SK-N-SH (cell line): Measurements from ENCODE around the gene STRADB.

Experiments used
- EP300 ChIP-seq, 2 experiments: IDR thresholded peaks; 2 replicates each; pipeline versions ENCODE4 v1.4.0 to v1.6.1; 2012; ENCODE audit warnings: borderline replicate concordance in 1 of 2, low read depth in 1 of 2, low read length in 1 of 2
- FOXM1 ChIP-seq: IDR thresholded peaks from 2 replicates; pipeline ENCODE4 v1.4.0; 2012; ENCODE audit warnings: low read depth, mild to moderate bottlenecking
- GATA2 ChIP-seq: sonication (generic); formaldehyde crosslinking; IDR thresholded peaks from 2 replicates; pipeline ENCODE4 v1.5.0; 2020; ENCODE audit warnings: mild to moderate bottlenecking, missing genetic modification reagents
- POLR2AphosphoS5 ChIP-seq: IDR thresholded peaks from 2 replicates; pipeline ENCODE4 v1.6.1; 2012; ENCODE audit warnings: low read depth, low read length
- RFX5 ChIP-seq: IDR thresholded peaks from 2 replicates; pipeline ENCODE4 v1.6.1; 2012; ENCODE audit warnings: mild to moderate bottlenecking, improper control_type of control experiment, low read length
- RXRA ChIP-seq: IDR thresholded peaks from 2 replicates; pipeline ENCODE4 v1.4.0; 2012; ENCODE audit warnings: low read depth, mild to moderate bottlenecking, borderline replicate concordance
- SIN3A ChIP-seq: IDR thresholded peaks from 2 replicates; pipeline ENCODE4 v1.6.1; 2012; ENCODE audit warnings: low read depth, mild to moderate bottlenecking, low read length, moderate library complexity, borderline replicate concordance
- TCF12 ChIP-seq: IDR thresholded peaks from 2 replicates; pipeline ENCODE4 v1.4.0; 2012
- YY1 ChIP-seq: IDR thresholded peaks from 2 replicates; pipeline ENCODE4 v1.4.0; 2012; ENCODE audit warnings: low read depth, mild to moderate bottlenecking
- TF ChIP-seq, protein P1 (sequence below): fragments of 200-600 bp; sonication (generic); IDR thresholded peaks from 2 replicates; pipeline ENCODE4 v1.6.1; 2017; ENCODE audit warnings: antibody characterized with exemption, mild to moderate bottlenecking, moderate library complexity
- TF ChIP-seq, protein P2 (sequence below): IDR thresholded peaks from 2 replicates; pipeline ENCODE4 v1.4.0; 2012; ENCODE audit warnings: low read depth, borderline replicate concordance
- TF ChIP-seq, protein P3 (sequence below): IDR thresholded peaks from 2 replicates; pipeline ENCODE4 v1.4.0; 2012; ENCODE audit warnings: low read depth
- TF ChIP-seq, protein P4 (sequence below): IDR thresholded peaks from 2 replicates; pipeline ENCODE4; 2012
- TF ChIP-seq, protein P5 (sequence below): fragments of 150-350 bp; IDR thresholded peaks from 2 replicates; pipeline ENCODE4 v1.6.1; 2017; ENCODE audit warnings: antibody characterized with exemption, low read length, low read depth, borderline replicate concordance

DNA sequence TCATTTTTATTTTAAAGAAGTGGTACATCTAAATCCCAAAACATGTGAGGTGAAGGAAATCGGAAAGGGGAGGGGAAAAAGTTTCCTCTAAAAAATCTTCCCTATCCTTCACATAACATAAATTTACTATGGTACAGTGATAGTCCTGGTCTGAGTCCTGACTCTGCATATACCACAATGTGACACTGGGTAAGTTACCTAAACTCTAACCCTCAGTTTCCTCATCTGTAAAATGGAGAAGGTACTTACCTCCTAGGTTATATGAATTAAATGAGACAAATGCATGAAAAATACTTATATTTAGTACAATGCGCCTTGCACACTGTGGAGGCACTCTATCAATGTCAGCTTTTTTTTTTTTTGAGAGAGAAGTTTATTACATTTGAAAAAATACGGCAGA, 42.6 kb upstream of the STRADB start:
- no peak for TF ChIP-seq SIN3A
- TF ChIP-seq, protein P1, sequence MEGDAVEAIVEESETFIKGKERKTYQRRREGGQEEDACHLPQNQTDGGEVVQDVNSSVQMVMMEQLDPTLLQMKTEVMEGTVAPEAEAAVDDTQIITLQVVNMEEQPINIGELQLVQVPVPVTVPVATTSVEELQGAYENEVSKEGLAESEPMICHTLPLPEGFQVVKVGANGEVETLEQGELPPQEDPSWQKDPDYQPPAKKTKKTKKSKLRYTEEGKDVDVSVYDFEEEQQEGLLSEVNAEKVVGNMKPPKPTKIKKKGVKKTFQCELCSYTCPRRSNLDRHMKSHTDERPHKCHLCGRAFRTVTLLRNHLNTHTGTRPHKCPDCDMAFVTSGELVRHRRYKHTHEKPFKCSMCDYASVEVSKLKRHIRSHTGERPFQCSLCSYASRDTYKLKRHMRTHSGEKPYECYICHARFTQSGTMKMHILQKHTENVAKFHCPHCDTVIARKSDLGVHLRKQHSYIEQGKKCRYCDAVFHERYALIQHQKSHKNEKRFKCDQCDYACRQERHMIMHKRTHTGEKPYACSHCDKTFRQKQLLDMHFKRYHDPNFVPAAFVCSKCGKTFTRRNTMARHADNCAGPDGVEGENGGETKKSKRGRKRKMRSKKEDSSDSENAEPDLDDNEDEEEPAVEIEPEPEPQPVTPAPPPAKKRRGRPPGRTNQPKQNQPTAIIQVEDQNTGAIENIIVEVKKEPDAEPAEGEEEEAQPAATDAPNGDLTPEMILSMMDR: no peak
- TF ChIP-seq FOXM1: no peak
- no peak for TF ChIP-seq RFX5
- TF ChIP-seq POLR2AphosphoS5: no peak
- TF ChIP-seq, protein P2, sequence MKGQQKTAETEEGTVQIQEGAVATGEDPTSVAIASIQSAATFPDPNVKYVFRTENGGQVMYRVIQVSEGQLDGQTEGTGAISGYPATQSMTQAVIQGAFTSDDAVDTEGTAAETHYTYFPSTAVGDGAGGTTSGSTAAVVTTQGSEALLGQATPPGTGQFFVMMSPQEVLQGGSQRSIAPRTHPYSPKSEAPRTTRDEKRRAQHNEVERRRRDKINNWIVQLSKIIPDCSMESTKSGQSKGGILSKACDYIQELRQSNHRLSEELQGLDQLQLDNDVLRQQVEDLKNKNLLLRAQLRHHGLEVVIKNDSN: no peak
- TF ChIP-seq, protein P3, sequence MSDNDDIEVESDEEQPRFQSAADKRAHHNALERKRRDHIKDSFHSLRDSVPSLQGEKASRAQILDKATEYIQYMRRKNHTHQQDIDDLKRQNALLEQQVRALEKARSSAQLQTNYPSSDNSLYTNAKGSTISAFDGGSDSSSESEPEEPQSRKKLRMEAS: no peak
- TF ChIP-seq, protein P4, sequence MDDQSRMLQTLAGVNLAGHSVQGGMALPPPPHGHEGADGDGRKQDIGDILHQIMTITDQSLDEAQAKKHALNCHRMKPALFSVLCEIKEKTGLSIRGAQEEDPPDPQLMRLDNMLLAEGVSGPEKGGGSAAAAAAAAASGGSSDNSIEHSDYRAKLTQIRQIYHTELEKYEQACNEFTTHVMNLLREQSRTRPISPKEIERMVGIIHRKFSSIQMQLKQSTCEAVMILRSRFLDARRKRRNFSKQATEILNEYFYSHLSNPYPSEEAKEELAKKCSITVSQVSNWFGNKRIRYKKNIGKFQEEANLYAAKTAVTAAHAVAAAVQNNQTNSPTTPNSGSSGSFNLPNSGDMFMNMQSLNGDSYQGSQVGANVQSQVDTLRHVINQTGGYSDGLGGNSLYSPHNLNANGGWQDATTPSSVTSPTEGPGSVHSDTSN: no peak
- TF ChIP-seq EP300 (IDR thresholded peaks at IDR 0.05; ENCODE audit: borderline replicate concordance in 1 of 2, low read depth in 1 of 2, low read length in 1 of 2): no peak
- no peak for TF ChIP-seq TCF12
- TF ChIP-seq YY1: no peak
- TF ChIP-seq RXRA: no peak
- TF ChIP-seq GATA2 (CRISPR knock-in tag): no peak
- TF ChIP-seq, protein P5, sequence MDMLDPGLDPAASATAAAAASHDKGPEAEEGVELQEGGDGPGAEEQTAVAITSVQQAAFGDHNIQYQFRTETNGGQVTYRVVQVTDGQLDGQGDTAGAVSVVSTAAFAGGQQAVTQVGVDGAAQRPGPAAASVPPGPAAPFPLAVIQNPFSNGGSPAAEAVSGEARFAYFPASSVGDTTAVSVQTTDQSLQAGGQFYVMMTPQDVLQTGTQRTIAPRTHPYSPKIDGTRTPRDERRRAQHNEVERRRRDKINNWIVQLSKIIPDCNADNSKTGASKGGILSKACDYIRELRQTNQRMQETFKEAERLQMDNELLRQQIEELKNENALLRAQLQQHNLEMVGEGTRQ: no peak
